Thoracic aorta (tissue), 2 donors: Measurements from ENCODE around the gene TOM1L2. TPM values are rescaled to one million over a fixed set of nuclear protein-coding genes. Genes with fewer than 3 reads are reported as not detected.

Experiments
- ATAC-seq: fragments of 150-250 bp; one replicate; pipeline ENCODE4 v1.8.0; 2017; ENCODE audit warnings: low read depth; ENCODE audit not compliant: insufficient number of reproducible peaks, low FRiP score
- DNase-seq: peaks from one replicate; pipeline ENCODE4 v3.0.0-alpha.2; 2020; ENCODE audit warnings: low spot score
- H3K27ac ChIP-seq, 2 donors: fragments of 200-600 bp; sonication (generic); 1 replicate in 1 of 2; 2 replicates in 1 of 2; pipeline ENCODE4 v1.5.1; 2016; ENCODE audit warnings: mild to moderate bottlenecking in 2 of 2, moderate library complexity in 2 of 2
- H3K27me3 ChIP-seq: fragments of 200-600 bp; sonication (generic); replicated peaks from 2 replicates; pipeline ENCODE4 v1.6.0; 2016; ENCODE audit warnings: mild to moderate bottlenecking; ENCODE audit not compliant: insufficient read depth
- H3K36me3 ChIP-seq: fragments of 200-600 bp; sonication (generic); one replicate; pipeline ENCODE4 v1.5.1; 2016
- H3K4me1 ChIP-seq, 2 donors: fragments of 200-600 bp; sonication (generic); 1 replicate in 1 of 2; 2 replicates in 1 of 2; pipeline versions ENCODE4 v1.5.1 to v1.6.0; 2016; ENCODE audit warnings: low read depth in 2 of 2, mild to moderate bottlenecking in 1 of 2; ENCODE audit not compliant: control insufficient read depth in 1 of 2
- H3K4me3 ChIP-seq: fragments of 200-600 bp; sonication (generic); 2 replicates; pipeline ENCODE4 v1.5.1; 2016; ENCODE audit warnings: mild to moderate bottlenecking
- H3K9me3 ChIP-seq: fragments of 200-600 bp; sonication (generic); 2 replicates; pipeline ENCODE4 v1.5.1; 2016
- total RNA-seq, 2 donors: library from RNA; depleted of rRNA; stranded (reverse); fragments of >200 nt; gene quantifications; one replicate each; pipeline versions ENCODE4 v1.1.0 to v1.2.3, GENCODE V29; 2016
- TF ChIP-seq, protein P1 (sequence below): fragments of 200-600 bp; sonication (generic); IDR thresholded peaks from one replicate; pipeline ENCODE4 v1.5.1; 2019; ENCODE audit warnings: antibody characterized with exemption

TOM1L2 gene
- total RNA-seq, 2 donors from 2014 or later: 63.4 to 185 TPM

- H3K36me3 ChIP-seq: no peaks in the 10 kb centered on the region
- no peak for DNase-seq
- H3K27ac ChIP-seq: no peak overlapping the region
Observed at GRCh38 chr17:17979778-17980177, 7.6 kb upstream of the TOM1L2 start.

GRCh38 chr17:17978481-17979424 is 6.6 kb upstream of the TOM1L2 start:
- H3K36me3 ChIP-seq: no peaks in the 10 kb centered on the region
- H3K27ac ChIP-seq: no peak overlapping the region
- TF ChIP-seq, protein P1, sequence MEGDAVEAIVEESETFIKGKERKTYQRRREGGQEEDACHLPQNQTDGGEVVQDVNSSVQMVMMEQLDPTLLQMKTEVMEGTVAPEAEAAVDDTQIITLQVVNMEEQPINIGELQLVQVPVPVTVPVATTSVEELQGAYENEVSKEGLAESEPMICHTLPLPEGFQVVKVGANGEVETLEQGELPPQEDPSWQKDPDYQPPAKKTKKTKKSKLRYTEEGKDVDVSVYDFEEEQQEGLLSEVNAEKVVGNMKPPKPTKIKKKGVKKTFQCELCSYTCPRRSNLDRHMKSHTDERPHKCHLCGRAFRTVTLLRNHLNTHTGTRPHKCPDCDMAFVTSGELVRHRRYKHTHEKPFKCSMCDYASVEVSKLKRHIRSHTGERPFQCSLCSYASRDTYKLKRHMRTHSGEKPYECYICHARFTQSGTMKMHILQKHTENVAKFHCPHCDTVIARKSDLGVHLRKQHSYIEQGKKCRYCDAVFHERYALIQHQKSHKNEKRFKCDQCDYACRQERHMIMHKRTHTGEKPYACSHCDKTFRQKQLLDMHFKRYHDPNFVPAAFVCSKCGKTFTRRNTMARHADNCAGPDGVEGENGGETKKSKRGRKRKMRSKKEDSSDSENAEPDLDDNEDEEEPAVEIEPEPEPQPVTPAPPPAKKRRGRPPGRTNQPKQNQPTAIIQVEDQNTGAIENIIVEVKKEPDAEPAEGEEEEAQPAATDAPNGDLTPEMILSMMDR: no peak
- H3K27me3 ChIP-seq: no peaks in the 10 kb centered on the region
- no peaks in the 10 kb centered on the region for H3K4me1 ChIP-seq
- ATAC-seq: no peak
- H3K9me3 ChIP-seq: no peaks in the 10 kb centered on the region
- no peak for DNase-seq
- H3K4me3 ChIP-seq: no peak overlapping the region

More at GRCh38 chr17:17979778-17980177, 7.6 kb upstream of the TOM1L2 start:
- H3K9me3 ChIP-seq: no peaks in the 10 kb centered on the region
- TF ChIP-seq, protein P1: no peak
- no peak for ATAC-seq
- no peaks in the 10 kb centered on the region for H3K27me3 ChIP-seq
- no peak overlapping the region for H3K4me3 ChIP-seq
- no peaks in the 10 kb centered on the region for H3K4me1 ChIP-seq

GRCh38 chr17:17976931-17977570 is 4.9 kb upstream of the TOM1L2 start:
- Histone ChIP-seq H3K4me1 (peaks cover 4 to 5% of the 10 kb centered on the region in 2 donors), H3K4me3 (no peak overlapping the region), H3K9me3 (no peaks in the 10 kb centered on the region), H3K27ac (no peak overlapping the region), H3K27me3 (no peaks in the 10 kb centered on the region), H3K36me3 (no peaks in the 10 kb centered on the region)
- ATAC-seq (no peak), DNase-seq (no peak)
- TF ChIP-seq, protein P1: no peak

GRCh38 chr17:17975436-17975835 is 3.2 kb upstream of the TOM1L2 start:
- DNase-seq (no peak), ATAC-seq (no peak)
- Histone ChIP-seq H3K27me3 (no peaks in the 10 kb centered on the region), H3K9me3 (no peaks in the 10 kb centered on the region), H3K4me1 (peaks cover 12 to 17% of the 10 kb centered on the region in 2 donors), H3K4me3 (no peak overlapping the region), H3K27ac (no peak overlapping the region), H3K36me3 (no peaks in the 10 kb centered on the region)
- TF ChIP-seq, protein P1: no peak

DNA sequence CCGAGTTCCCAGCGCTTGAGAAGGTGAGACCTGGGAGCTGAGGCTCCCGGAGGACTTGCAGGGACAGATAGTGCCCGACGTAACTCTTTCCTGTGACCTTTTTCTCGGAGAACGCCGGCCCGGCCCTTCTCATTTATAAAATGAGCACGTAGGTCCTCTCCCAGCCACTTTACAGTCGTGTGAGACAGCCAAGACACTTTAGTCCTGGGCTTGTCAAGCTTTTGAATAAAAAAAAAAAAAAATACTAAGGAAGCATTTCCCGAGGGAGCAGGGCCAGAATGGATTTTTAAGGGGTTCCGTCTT is 703 bp upstream of the TOM1L2 start:
- Histone ChIP-seq H3K27me3 (no peaks in the 10 kb centered on the region), H3K4me1 (peaks cover 12 to 25% of the 10 kb centered on the region in 2 donors), H3K4me3 (peak overlapping the region; percentile 76), H3K9me3 (no peaks in the 10 kb centered on the region), H3K36me3 (no peaks in the 10 kb centered on the region), H3K27ac (peak overlapping the region; percentile 31 to 38)
- TF ChIP-seq, protein P1: no peak
- ATAC-seq: no peak
- DNase-seq: no peak
